ENCODE results near the gene TSKU.
"Not testable (repeated sequence)": the region's sequence is repeated elsewhere in the genome, so short reads cannot be mapped to it uniquely, and the experiment has no call there.

The TSKU gene

DNA sequence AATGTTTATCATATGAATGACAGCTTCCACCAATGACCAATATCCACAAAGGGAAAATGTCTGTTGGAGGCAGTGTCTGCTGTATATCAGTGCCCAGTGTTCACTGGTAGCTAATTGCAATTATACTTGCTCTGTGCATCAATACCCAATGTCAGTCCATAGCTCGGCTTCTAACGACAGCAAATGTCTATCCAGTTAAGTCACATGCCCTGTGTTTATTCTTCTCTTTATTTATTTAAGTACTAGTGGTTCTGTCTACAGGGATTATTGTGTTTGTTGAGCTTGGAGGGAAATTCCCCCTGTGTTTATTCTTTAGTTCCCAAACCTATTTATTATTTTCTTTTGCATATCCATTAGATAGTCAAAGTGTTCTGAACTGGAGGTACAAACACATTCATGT, 18.6 kb downstream of the TSKU start:
- no peak for DNase-seq (ENCODE audit: low read depth)

GRCh38 chr11:76802151-76802550, 19.0 kb downstream of the TSKU start:
- no peak for DNase-seq (ENCODE audit: low read depth)

GRCh38 chr11:76802621-76803020, 19.5 kb downstream of the TSKU start:
- no peak for DNase-seq (ENCODE audit: low read depth)

GRCh38 chr11:76803023-76803422, 19.9 kb downstream of the TSKU start:
- no peak for DNase-seq (ENCODE audit: low read depth)

DNA sequence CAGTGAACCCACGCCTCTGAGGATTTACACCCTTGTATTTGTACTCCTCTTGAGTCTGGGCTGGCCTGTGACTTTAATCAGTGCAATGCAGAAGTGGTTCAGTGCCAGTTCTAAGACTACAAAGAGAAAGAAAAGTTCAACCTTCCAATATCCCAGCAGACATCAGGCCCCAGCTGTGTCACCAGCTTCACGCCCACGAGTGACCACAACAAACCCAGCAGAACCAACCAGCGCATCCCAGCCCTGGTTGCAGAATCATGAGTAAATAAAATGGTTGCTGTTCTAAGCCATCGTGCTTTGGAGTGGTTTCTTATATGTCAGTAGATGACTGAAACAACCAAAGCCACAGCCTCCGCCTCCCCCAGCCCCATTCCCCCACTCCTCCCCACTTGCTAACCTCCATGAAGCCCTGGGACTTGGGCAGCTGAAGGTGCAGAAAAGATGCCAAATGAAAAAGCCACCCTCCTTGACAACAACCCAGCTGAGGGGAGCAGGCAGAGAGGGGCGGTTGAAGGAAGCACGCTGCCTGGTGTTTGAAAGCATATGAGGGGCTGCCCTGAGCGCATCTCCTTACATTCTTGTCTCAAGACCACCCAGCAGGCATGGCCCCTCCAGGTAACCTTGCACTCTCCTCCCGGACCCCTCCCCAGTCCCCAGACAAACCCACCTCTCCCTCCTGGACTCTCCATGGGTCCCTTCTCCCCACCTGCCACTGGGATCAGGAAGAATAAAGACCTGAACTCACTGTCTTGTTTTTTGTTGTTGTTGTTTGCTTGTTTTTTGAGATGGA, 20.9 kb downstream of the TSKU start:
- DNase-seq (ENCODE audit: low read depth), result no peak

- no peak for DNase-seq (ENCODE audit: low read depth)
These were observed 22.2 kb downstream of the TSKU start for GRCh38 chr11:76805206-76805913.

DNA sequence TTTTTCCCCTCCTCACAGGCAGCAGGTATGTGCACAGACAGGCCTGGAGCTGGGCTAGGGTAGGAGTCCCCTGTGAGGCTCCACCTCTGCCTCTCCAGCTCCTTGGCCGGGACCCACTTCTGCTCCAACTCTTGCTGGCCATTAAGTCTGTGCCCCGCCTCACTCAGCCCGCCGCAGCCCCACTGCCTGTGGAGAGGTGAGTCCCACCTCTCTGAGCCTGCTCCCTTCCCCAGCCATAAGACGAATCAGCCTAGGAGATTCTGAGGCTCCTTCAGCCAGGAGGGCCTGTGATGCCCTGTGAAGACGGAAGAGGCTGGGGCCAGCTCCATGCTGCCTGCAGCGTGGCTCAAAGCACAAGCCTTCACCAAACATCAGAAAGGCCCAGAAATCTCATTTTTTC, 23.0 kb downstream of the TSKU start:
- no peak for DNase-seq (ENCODE audit: low read depth)

DNA sequence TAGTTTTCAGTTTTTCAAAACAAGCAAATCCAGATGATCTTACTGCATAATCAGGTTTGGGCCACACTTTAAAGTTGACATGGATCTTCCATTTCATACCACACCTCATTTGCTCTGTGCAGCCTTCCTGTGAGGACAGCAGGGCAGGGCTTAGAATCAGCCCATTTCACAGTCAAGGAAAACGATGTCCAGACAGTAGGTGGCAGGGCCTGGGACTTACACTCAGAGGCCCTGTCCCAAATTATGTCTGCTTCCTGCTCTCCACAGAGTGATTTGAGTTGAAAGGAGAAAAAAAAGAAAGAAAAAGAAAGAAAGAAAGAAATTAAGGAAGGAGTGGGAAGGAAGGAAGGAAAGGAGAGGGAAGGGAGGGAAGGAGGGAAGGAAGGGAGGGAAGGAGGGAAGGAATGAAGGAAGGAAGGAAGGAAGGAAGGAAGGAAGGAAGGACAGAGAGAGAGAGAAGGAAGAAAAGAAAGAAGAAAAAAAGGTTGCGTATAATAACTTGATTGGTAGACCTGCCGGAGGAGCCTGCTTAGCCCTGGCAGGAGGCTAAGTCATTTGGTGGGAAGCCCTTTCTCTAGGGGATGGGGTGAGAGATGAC, 23.6 kb downstream of the TSKU start:
- no peak for DNase-seq (ENCODE audit: low read depth)

DNA sequence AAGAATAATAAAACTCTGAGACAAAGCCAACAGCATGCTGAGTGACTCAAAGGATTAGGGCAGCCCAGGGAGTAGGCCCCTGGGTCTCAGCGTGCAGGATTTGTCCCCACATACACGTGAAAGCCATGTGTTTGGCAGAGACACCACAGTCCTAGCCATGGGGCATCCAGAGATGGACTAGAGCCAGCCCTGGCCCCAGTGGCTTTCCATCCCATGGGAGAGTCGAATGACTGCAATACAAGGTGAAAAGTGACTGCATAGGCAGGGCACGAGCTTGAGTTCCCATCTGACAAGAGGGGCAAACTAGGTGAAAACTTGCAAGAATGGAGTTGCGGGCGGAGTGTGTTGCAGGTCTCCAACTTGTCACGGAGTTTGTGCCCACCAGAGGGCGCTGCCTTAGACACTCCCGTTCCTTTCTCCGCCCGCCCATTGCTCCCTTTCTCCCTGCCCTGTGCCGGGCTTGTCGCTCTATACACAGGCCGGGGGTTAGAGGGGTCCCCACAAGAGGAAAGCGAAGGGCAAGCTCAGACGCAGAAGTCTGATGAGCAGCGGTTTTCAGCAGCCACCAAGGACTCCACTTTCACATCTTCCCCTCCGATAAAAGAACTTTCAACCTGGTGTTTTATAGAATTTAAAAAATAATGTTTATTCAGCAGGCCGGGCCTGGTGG, 24.2 kb downstream of the TSKU start:
- no peak for DNase-seq (ENCODE audit: low read depth)

DNA sequence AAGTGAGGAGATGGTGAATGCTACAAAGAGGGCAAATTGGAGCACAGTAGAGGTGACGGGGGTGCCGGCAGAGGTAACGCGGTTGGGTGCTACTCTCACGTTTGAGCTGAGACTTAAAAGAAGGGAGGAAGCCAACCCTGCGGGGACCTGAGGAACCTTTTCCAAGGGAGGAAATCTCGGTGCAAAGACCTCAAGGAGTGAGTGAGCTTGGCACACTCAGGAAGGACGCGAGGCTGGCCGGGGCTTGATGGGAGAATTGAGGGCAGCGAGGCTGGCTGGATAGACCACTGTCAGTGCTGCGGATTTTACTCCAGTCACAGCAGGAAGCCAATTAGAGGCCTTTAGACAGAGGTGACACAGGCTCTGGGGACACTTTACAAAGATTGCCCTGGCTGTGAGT, 25.0 kb downstream of the TSKU start:
- no peak for DNase-seq (ENCODE audit: low read depth)

DNA sequence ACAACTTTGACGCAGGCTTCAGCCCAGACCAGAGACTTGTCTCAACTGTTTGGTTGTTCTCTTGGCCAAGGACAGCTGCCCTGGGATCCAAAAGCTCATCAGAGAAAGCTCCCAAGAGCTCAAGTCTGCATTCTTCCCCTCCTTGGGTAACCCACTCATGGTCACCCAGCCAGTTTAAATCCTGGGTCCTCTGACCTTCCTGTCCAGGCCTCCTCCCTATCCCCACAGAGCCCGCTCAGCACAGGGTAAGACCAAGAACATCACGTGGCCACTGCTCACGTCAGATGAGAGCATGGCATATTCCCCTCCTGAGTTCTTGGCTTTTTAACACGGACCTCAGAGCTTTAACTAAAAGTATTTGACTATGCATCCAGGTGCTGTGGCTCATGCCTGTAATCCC, 25.8 kb downstream of the TSKU start:
- no peak for DNase-seq (ENCODE audit: low read depth)

DNA sequence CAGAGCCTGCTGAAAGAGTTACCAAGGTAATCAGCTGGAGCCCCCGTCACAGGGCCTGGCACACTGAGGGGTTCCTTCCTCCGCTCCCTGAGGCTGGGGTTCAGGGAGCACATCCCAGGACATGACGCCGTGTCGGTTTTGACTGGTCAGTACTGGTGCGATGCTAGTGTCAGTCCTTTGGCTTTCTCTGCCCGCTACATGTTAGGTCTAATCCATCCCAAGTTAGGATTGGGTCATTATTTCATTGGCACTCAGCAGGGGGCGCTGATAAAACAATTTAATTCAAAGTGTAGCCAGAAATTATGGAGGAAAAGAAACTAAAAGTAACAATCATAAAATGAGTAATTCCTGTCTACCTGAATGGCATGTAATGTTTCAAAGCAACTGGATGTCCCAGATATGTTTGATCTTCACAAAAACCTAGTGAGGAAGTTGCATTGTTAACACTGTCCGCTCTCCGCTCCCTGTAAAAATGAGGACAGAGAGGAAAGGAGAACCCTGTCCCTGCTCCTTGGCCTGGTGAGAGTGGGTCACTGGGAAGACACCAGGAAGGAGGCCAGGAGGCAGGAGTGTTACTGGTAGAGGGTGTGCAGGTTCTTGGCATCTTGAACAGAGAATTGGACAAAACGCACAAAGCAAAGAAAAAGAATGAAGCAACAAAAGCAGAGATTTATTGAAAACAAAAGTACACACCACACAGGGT, 27.1 kb downstream of the TSKU start:
- DNase-seq (ENCODE audit: low read depth), result no peak

DNA sequence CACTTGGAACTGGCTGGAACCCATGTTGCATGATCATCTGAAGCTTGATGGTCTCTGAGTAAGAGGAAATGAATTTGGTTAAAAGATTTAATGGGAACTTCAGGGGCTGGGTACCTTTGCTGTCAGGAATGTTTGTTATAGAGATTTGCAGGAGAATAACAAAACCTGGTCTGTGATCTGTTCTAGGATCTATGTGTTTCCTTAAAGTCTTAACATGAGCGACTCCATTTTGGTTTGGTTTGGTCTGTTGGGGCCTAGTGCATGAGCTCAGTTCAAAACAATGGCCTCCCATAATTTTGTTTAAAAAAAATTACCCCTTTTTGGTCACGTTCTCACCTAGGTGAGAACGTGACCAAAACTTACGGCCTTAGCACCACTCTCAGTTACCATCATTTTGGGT, 28.1 kb downstream of the TSKU start:
- DNase-seq (ENCODE audit: low read depth), result no peak

GRCh38 chr11:76814414-76814813, 31.3 kb downstream of the TSKU start:
- no peak for DNase-seq (ENCODE audit: low read depth)

GRCh38 chr11:76815678-76816077, 32.5 kb downstream of the TSKU start:
- not testable (repeated sequence) for DNase-seq (ENCODE audit: low read depth)

GRCh38 chr11:76820184-76820566, 37.0 kb downstream of the TSKU start:
- no peak for DNase-seq (ENCODE audit: low read depth)

- DNase-seq (ENCODE audit: low read depth), result not testable (repeated sequence)
These were observed 38.2 kb downstream of the TSKU start for GRCh38 chr11:76821396-76821795.

DNA sequence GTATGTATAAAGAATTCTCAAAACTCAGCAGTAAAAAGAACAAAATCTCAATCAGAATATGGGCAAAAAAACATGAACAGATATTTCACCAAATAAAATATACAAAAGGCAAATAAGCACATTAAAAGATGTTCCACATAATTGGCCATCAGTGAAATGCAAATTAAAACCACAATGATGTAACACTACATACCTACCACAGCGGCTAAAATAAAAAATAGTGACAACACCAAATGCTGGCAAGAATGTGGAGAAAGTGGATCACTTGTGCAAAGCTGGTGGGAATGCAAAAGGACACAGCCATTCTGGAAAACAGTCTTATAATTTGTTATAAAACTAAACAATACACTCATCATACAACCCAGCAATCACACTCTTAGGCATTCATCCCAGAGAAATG, 39.2 kb downstream of the TSKU start:
- DNase-seq (ENCODE audit: low read depth), result no peak

DNA sequence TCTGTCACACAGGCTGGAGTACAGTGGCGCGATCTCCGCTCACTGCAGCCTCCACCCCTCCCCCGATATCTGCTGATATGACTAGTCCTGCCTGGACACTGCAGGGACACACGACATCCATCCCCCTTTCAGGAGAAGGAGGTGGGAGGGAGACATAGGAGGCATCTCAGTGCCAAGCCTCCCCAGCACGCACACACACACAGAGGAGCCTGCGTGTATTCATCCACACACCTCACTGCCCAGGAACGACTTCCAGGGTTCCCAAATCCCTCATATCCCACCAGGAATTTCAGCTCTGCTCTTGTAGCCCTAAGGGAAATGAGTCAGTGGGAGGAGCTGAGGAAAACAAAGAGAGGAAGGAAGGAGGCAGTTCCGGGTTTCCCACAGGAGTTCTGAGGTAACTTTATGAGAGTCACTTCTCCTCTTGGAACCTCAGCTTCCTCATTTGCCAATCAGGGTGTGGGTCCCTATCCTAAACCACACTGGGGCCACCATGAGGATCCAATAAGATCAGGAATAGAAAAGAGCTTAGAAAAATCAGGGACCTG, 40.4 kb downstream of the TSKU start:
- DNase-seq (ENCODE audit: low read depth), result no peak

GRCh38 chr11:76824083-76824939, 41.2 kb downstream of the TSKU start:
- DNase-seq (ENCODE audit: low read depth), result no peak

Data from GM04503 (cell line).